ENCODE results near the gene ASTL.

ASTL gene

GRCh38 chr2:96138179-96139145 is at the start of gene ASTL:
ASTL (minus strand) TSS chr2:96138502; CDS start chr2:96138436, 66 bp downstream.
- TF ChIP-seq, protein P1, sequence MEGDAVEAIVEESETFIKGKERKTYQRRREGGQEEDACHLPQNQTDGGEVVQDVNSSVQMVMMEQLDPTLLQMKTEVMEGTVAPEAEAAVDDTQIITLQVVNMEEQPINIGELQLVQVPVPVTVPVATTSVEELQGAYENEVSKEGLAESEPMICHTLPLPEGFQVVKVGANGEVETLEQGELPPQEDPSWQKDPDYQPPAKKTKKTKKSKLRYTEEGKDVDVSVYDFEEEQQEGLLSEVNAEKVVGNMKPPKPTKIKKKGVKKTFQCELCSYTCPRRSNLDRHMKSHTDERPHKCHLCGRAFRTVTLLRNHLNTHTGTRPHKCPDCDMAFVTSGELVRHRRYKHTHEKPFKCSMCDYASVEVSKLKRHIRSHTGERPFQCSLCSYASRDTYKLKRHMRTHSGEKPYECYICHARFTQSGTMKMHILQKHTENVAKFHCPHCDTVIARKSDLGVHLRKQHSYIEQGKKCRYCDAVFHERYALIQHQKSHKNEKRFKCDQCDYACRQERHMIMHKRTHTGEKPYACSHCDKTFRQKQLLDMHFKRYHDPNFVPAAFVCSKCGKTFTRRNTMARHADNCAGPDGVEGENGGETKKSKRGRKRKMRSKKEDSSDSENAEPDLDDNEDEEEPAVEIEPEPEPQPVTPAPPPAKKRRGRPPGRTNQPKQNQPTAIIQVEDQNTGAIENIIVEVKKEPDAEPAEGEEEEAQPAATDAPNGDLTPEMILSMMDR (IDR thresholded peaks at IDR 0.05; ENCODE audit: insufficient read depth, low read depth, low read length, missing control alignments), result peak; percentile 51
- peak; percentile 77 for DNase-seq (ENCODE audit: low read depth)
- no peak within 1 kb of the TSS for H3K4me3 ChIP-seq (ENCODE audit: low read length)

DNA sequence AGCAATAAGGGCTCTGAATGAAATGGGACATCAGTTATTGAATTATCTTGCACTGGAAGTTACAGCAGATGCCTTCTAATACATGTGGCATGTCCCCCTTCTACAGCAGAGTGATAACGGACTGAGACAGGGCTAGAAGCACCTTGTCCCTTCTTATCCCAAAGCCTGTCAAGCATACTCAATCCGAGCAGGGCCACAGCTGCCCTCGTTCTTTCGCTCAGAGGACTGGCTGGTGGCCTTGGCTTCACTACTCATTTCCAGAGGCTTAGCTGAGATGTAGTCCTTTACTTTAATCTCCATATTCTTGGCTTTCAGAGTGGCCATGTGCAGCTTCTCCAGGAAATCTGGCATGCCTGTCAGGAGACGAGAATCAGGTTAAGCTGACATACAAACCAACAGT is 48.3 kb upstream of the ASTL start:
- TF ChIP-seq, protein P1 (IDR thresholded peaks at IDR 0.05; ENCODE audit: insufficient read depth, low read depth, low read length, missing control alignments), result no peak
- DNase-seq (ENCODE audit: low read depth), result no peak
- H3K4me3 ChIP-seq (ENCODE audit: low read length), result no peak overlapping the region

- H3K4me3 ChIP-seq (ENCODE audit: low read length), result no peak overlapping the region
- TF ChIP-seq, protein P1 (IDR thresholded peaks at IDR 0.05; ENCODE audit: insufficient read depth, low read depth, low read length, missing control alignments), result no peak
- no peak for DNase-seq (ENCODE audit: low read depth)
Observed at GRCh38 chr2:96185516-96185915, 47.2 kb upstream of the ASTL start.

DNA sequence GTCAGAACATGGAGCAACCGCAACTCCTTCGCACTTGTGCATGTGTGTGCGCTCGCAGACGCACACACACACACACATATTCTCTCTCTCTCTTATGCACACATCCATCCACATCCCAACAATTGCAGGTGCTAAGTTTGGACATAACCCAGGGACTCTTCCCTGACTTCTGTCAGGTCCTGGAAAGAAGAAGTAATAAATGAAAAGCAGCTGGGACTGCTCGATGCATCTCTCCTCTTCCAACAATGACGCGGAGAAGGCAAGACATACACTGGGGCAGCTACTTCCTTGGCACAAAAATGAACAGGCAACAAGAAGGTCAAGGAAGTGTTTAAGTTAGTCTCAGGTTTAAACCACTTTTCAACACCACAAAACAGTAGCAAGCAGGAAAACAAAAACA is 46.7 kb upstream of the ASTL start:
- no peak overlapping the region for H3K4me3 ChIP-seq (ENCODE audit: low read length)
- no peak for DNase-seq (ENCODE audit: low read depth)
- TF ChIP-seq, protein P1 (IDR thresholded peaks at IDR 0.05; ENCODE audit: insufficient read depth, low read depth, low read length, missing control alignments), result no peak

- TF ChIP-seq, protein P1 (IDR thresholded peaks at IDR 0.05; ENCODE audit: insufficient read depth, low read depth, low read length, missing control alignments), result no peak
Observed at GRCh38 chr2:96184188-96184587, 45.9 kb upstream of the ASTL start.

GRCh38 chr2:96181529-96181928 is 43.2 kb upstream of the ASTL start:
- no peak overlapping the region for H3K4me3 ChIP-seq (ENCODE audit: low read length)
- TF ChIP-seq, protein P1 (IDR thresholded peaks at IDR 0.05; ENCODE audit: insufficient read depth, low read depth, low read length, missing control alignments), result no peak
- no peak for DNase-seq (ENCODE audit: low read depth)

More at GRCh38 chr2:96184188-96184587, 45.9 kb upstream of the ASTL start:
- no peak overlapping the region for H3K4me3 ChIP-seq (ENCODE audit: low read length)
- no peak for DNase-seq (ENCODE audit: low read depth)
